IMR-90 (cell line): Measurements from ENCODE around the gene NUCB1. TPM values are rescaled to one million over a fixed set of nuclear protein-coding genes. Genes with fewer than 3 reads are reported as not detected.
A peak's percentile ranks its signal among the peaks of the same experiment; 100 is the strongest.
"Not testable (repeated sequence)": the region's sequence is repeated elsewhere in the genome, so short reads cannot be mapped to it uniquely, and the experiment has no call there.

Experiments used
- ATAC-seq: fragments of 200-7000 bp; cut with Tn5 transposase; 2 replicates; pipeline ENCODE4 v1.9.1; 2020; ENCODE audit warnings: low read depth, mild to moderate bottlenecking, moderate library complexity
- BruUV-seq: library from RNA; stranded (reverse); fragments of 400-500 nt; replicated peaks from 2 replicates; lab custom pipeline; 2021; lab: Mats Ljungman, UMichigan
- CTCF ChIA-PET: fragments of 300-600 bp; formaldehyde crosslinking; extraction: SDS; loops from one replicate; lab custom pipeline; 2021; ENCODE audit warnings: antibody characterized with exemption; lab: Yijun Ruan, JAX
- POLR2A ChIA-PET: fragments of 300-600 bp; sonication (Branson Sonifier 250); formaldehyde crosslinking; loops from one replicate; lab custom pipeline; 2022; ENCODE audit warnings: antibody characterized with exemption; ENCODE audit not compliant: unreplicated experiment; lab: Charles Lee
- DNase-seq: peaks from one replicate; pipeline ENCODE4 v3.0.0; 2013
- H2AFZ ChIP-seq: replicated peaks from 2 replicates; pipeline ENCODE3; 2013; ENCODE audit warnings: low read length, mild to moderate bottlenecking; ENCODE audit not compliant: poor library complexity
- H2AK5ac ChIP-seq: 2 replicates; pipeline ENCODE4 v1.6.1; 2013; ENCODE audit warnings: low read depth, low read length, inconsistent platforms
- H2AK9ac ChIP-seq: replicated peaks from 2 replicates; pipeline ENCODE3; 2013; ENCODE audit warnings: mild to moderate bottlenecking, low read depth, low read length, moderate library complexity; ENCODE audit not compliant: poor library complexity
- H2BK120ac ChIP-seq: 2 replicates; pipeline ENCODE4 v1.6.1; 2013; ENCODE audit warnings: low read depth, low read length, inconsistent platforms
- H2BK15ac ChIP-seq: 3 replicates; pipeline ENCODE4 v1.6.1; 2013; ENCODE audit warnings: low read depth, low read length, inconsistent platforms
- H2BK20ac ChIP-seq: 2 replicates; pipeline ENCODE4 v1.6.1; 2013; ENCODE audit warnings: low read depth, mild to moderate bottlenecking, inconsistent platforms, low read length, moderate library complexity
- H2BK5ac ChIP-seq: 2 replicates; pipeline ENCODE4 v1.6.1; 2013; ENCODE audit warnings: mild to moderate bottlenecking, low read depth, low read length, inconsistent platforms; ENCODE audit not compliant: poor library complexity, severe bottlenecking
- H3K14ac ChIP-seq: replicated peaks from 2 replicates; pipeline ENCODE4 v1.6.1; 2013; ENCODE audit warnings: low read depth, low read length, inconsistent platforms
- H3K18ac ChIP-seq: 2 replicates; pipeline ENCODE4 v1.6.1; 2013; ENCODE audit warnings: low read depth, low read length, control low read depth
- H3K23ac ChIP-seq: 2 replicates; pipeline ENCODE4 v1.6.1; 2013; ENCODE audit warnings: low read depth, low read length, inconsistent platforms
- H3K27ac ChIP-seq: 2 replicates; pipeline ENCODE4 v1.5.1; 2013; ENCODE audit warnings: mild to moderate bottlenecking, control low read depth, low read length; ENCODE audit not compliant: insufficient read depth
- H3K27me3 ChIP-seq: 2 replicates; pipeline ENCODE4 v1.6.1; 2013; ENCODE audit warnings: low read length; ENCODE audit not compliant: control insufficient read depth, insufficient read depth
- H3K36me3 ChIP-seq: 2 replicates; pipeline ENCODE4 v1.6.1; 2013; ENCODE audit warnings: low read length, mixed read lengths; ENCODE audit not compliant: control insufficient read depth, insufficient read depth
- H3K4ac ChIP-seq: 2 replicates; pipeline ENCODE4 v1.6.1; 2013; ENCODE audit warnings: low read depth, low read length, inconsistent platforms
- H3K4me1 ChIP-seq: 2 replicates; pipeline ENCODE4 v1.6.1; 2013; ENCODE audit warnings: low read length, mixed read lengths; ENCODE audit not compliant: control insufficient read depth, insufficient read depth
- H3K4me2 ChIP-seq: 2 replicates; pipeline ENCODE4 v1.6.1; 2013; ENCODE audit warnings: low read depth, mild to moderate bottlenecking, control low read depth, low read length, moderate library complexity
- H3K4me3 ChIP-seq: 2 replicates; pipeline ENCODE4 v1.5.1; 2013; ENCODE audit warnings: low read depth, mild to moderate bottlenecking, control low read depth, low read length, moderate library complexity; ENCODE audit not compliant: insufficient read depth
- H3K56ac ChIP-seq: 2 replicates; pipeline ENCODE4 v1.6.1; 2013; ENCODE audit warnings: low read length, inconsistent platforms; ENCODE audit not compliant: insufficient read depth; ENCODE audit errors: extremely low read depth
- H3K79me1 ChIP-seq, 2 experiments: 2 replicates each; pipeline ENCODE4 v1.6.1; 2013; ENCODE audit warnings: low read length in 2 of 2, inconsistent platforms in 1 of 2, low read depth in 1 of 2
- H3K9ac ChIP-seq: 2 replicates; pipeline ENCODE4 v1.6.1; 2013; ENCODE audit warnings: low read depth, low read length, control low read depth
- H3K9me1 ChIP-seq: 2 replicates; pipeline ENCODE4 v1.6.1; 2013; ENCODE audit warnings: low read length, inconsistent platforms; ENCODE audit not compliant: insufficient read depth
- H3K9me3 ChIP-seq: 2 replicates; pipeline ENCODE4 v1.6.1; 2013; ENCODE audit warnings: low read length; ENCODE audit not compliant: control insufficient read depth, insufficient read depth
- H4K20me1 ChIP-seq: 2 replicates; pipeline ENCODE4 v1.6.1; 2013; ENCODE audit warnings: low read length, inconsistent platforms; ENCODE audit not compliant: insufficient read depth
- H4K5ac ChIP-seq: 2 replicates; pipeline ENCODE4 v1.6.1; 2013; ENCODE audit warnings: mild to moderate bottlenecking, low read depth, low read length, control low read depth
- H4K8ac ChIP-seq, 2 experiments: 2 replicates each; pipeline ENCODE4 v1.6.1; 2013; ENCODE audit warnings: low read depth in 2 of 2, low read length in 2 of 2, control low read depth in 1 of 2, inconsistent platforms in 1 of 2
- H4K91ac ChIP-seq: 2 replicates; pipeline ENCODE4 v1.6.1; 2013; ENCODE audit warnings: low read depth, low read length, inconsistent platforms; ENCODE audit not compliant: insufficient read depth
- BHLHE40 ChIP-seq: fragments of 150-350 bp; IDR thresholded peaks from 2 replicates; pipeline ENCODE4 v1.6.1; 2016; ENCODE audit warnings: mild to moderate bottlenecking, low read depth, low read length
- FOS ChIP-seq: fragments of 150-350 bp; IDR thresholded peaks from 2 replicates; pipeline ENCODE4 v1.6.1; 2016; ENCODE audit warnings: low read depth, low read length
- POLR2A ChIP-seq: IDR thresholded peaks from 2 replicates; pipeline ENCODE4 v1.6.1; 2012; ENCODE audit warnings: mild to moderate bottlenecking, low read depth, low read length
- WGBS, 2 experiments: methylation state at CpG; one replicate each; pipeline versions ENCODE4 v1.1.5 to v1.1.7; 2013; ENCODE audit warnings: missing lambda C conversion rate in 2 of 2; ENCODE audit not compliant: insufficient read length in 1 of 2; ENCODE audit errors: extremely low coverage in 2 of 2; 5-methylcytosine and 5-hydroxymethylcytosine counted together
- dilution Hi-C: fragments of 300-500 bp; cut with HindIII; formaldehyde crosslinking; loops from one replicate; pipeline ENCODE4 v1.14.3; 2018; ENCODE audit warnings: low sequenced_read_pairs; ENCODE audit not compliant: unreplicated experiment
- in situ Hi-C: fragments of 300-500 bp; cut with MboI; formaldehyde crosslinking; loops from 3 replicates; pipeline ENCODE4 v1.14.3; 2019; ENCODE audit warnings: low sequenced_read_pairs, inconsistent platforms, mixed read lengths
- intact Hi-C: fragments of 100-400 bp; cut with micrococcal nuclease; formaldehyde crosslinking; loops from 2 replicates; pipeline ENCODE4 v1.10.0; 2022
- polyA plus RNA-seq, 3 experiments: library from polyadenylated mRNA; depleted of rRNA; stranded (reverse); fragments of >200 nt; gene quantifications; 2 replicates each; pipeline ENCODE4 v1.2.3, GENCODE V29; 2012; ENCODE audit warnings: low replicate concordance in 1 of 3
- total RNA-seq: library from RNA; depleted of rRNA; stranded (reverse); fragments of >200 nt; gene quantifications from 2 replicates; pipeline ENCODE4 v1.2.3, GENCODE V29; 2012

The NUCB1 gene
- total and polyA plus RNA-seq, 2 of the 4 experiments (the other 2 are of a cell fraction) = 37.3 to 253 TPM

DNA sequence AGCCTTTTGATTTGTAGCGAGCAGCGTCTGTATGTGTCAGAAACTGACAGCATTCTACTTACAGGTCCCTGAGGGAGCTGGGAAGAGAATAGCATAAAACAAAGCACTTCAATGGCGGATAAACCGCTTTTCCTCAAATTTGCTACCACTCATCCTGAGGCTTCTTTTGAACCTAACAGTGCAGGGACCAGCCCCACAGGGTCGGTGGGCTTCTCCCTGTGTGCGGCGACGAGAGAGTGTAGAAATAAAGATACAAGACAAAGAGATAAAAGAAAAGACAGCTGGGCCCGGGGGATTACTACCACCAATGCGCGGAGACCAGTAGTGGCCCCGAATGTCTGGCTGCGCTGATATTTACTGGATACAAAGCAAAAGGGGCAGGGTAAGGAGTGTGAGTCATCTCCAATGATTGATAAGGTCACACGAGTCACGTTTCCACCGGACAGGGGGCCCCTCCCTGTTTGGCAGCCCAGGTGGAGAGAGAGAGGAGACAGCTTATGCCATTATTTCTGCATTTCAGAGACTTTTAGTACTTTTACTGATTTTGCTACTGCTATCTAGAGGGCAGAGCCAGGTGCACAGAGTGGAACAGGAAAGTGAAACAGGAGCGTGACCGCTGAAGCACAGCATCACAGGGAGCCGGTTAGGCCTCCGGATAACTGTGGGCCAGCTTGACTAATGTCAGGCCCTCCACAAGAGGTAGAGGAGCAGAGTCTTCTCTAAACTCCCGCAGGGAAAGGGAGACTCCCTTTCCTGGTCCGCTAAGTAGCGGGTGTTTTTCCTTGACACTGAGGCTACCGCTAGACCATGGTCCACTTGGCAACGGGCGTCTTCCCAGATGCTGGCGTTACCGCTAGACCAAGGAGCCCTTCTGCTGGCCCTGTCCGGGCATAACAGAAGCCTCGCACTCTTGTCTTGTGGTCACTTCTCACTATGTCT is 23.8 kb upstream of the NUCB1 start:
- ATAC-seq, H2BK20ac ChIP-seq, H4K5ac ChIP-seq, H3K27me3 ChIP-seq, H2AK5ac ChIP-seq, BruUV-seq, H2BK15ac ChIP-seq, H3K23ac ChIP-seq, in situ Hi-C loops, intact Hi-C loops, H3K9me1 ChIP-seq, H3K4ac ChIP-seq, H3K18ac ChIP-seq, H3K4me1 ChIP-seq, H2AK9ac ChIP-seq, H2BK120ac ChIP-seq, H2AFZ ChIP-seq, H3K9me3 ChIP-seq, H3K56ac ChIP-seq, H4K91ac ChIP-seq, dilution Hi-C loops: not testable (repeated sequence)
- ChIA-PET CTCF (interaction anchor here (0.9 kb wide), 1 partner anchor 94 kb away, joined by 3 read pairs; no protein-coding TSS in a partner anchor), POLR2A (interaction anchor here (0.6 kb wide), 1 partner anchor 20 kb away, joined by 3 read pairs; no protein-coding TSS in a partner anchor)
- Histone ChIP-seq H3K27ac (peak overlapping the region; percentile 83), H3K79me1 (peaks cover 0 to 57% of the 10 kb centered on the region in 2 experiments; a peak in 3 of 4 replicates), H2BK5ac (peak overlapping the region; percentile 80), H3K4me3 (peak overlapping the region; percentile 71; the same call in 1 of the 2 replicates), H4K8ac (peak overlapping the region; percentile 29 to 46; a peak in 1 of 4 replicates), H3K14ac (peak overlapping the region; percentile 57), H3K9ac (peak overlapping the region; percentile 19; the same call in 1 of the 2 replicates), H3K4me2 (peak overlapping the region; percentile 76), H3K36me3 (peaks cover 40% of the 10 kb centered on the region), H4K20me1 (peaks cover 68% of the 10 kb centered on the region)
- 93% methylated on average over 8 of the region's 30 CpGs; no CpG with 5 or more reads in 1 of the 2 experiments for WGBS, 2 experiments
- peak; percentile 37 for DNase-seq
- TF ChIP-seq BHLHE40 = peak; percentile 91
- peak; percentile 64 for TF ChIP-seq POLR2A
- TF ChIP-seq FOS = peak; percentile 9; the same call in 1 of the 2 replicates
